Superior temporal gyrus (tissue), 1 donor: ENCODE results near the gene CLCN7.
"Not testable (repeated sequence)": the region's sequence is repeated elsewhere in the genome, so short reads cannot be mapped to it uniquely, and the experiment has no call there.

ENCODE experiments used
- DNase-seq: peaks from one replicate; pipeline ENCODE4 v3.0.0-alpha.2; 2016; ENCODE audit errors: extremely low spot score

The CLCN7 gene

GRCh38 chr16:1446296-1447080 is 28.3 kb downstream of the CLCN7 start:
- DNase-seq, result no peak

GRCh38 chr16:1445518-1446203 is 29.2 kb downstream of the CLCN7 start:
- no peak for DNase-seq

GRCh38 chr16:1444730-1445517 is 29.9 kb downstream of the CLCN7 start:
- DNase-seq, result no peak

- DNase-seq, result no peak
Measured at GRCh38 chr16:1443980-1444729, 30.7 kb downstream of the CLCN7 start, which contains the start of gene CCDC154. Gene CCDC154 (minus strand): TSS chr16:1444556. CDS start chr16:1444322, 234 bp downstream.

GRCh38 chr16:1443403-1443973 is 31.3 kb downstream of the CLCN7 start:
- DNase-seq, result no peak

GRCh38 chr16:1442697-1443096 is 32.1 kb downstream of the CLCN7 start:
- DNase-seq, result no peak

- no peak for DNase-seq
Measured at GRCh38 chr16:1441391-1441829, 33.4 kb downstream of the CLCN7 start.

- not testable (repeated sequence) for DNase-seq
Measured at GRCh38 chr16:1439699-1440074, 35.1 kb downstream of the CLCN7 start.

GRCh38 chr16:1439058-1439698 is 35.6 kb downstream of the CLCN7 start:
- no peak for DNase-seq

GRCh38 chr16:1438229-1439057 is 36.4 kb downstream of the CLCN7 start:
- DNase-seq, result no peak

- no peak for DNase-seq
Measured at GRCh38 chr16:1437606-1438005, 37.2 kb downstream of the CLCN7 start.

- no peak for DNase-seq
Measured at GRCh38 chr16:1436731-1437355, 38.0 kb downstream of the CLCN7 start.

- no peak for DNase-seq
Measured at GRCh38 chr16:1435921-1436697, 38.7 kb downstream of the CLCN7 start.

GRCh38 chr16:1434644-1435592 is 39.9 kb downstream of the CLCN7 start:
- no peak for DNase-seq

- DNase-seq, result no peak
Measured at GRCh38 chr16:1433756-1434155, 41.1 kb downstream of the CLCN7 start.

- DNase-seq, result no peak
Measured at GRCh38 chr16:1433263-1433560, 41.6 kb downstream of the CLCN7 start.

- DNase-seq, result no peak
Measured at GRCh38 chr16:1432388-1433262, 42.2 kb downstream of the CLCN7 start.
